Endothelial cell (in vitro differentiated cells): ENCODE results near the gene CNFN. TPM values are rescaled to one million over a fixed set of nuclear protein-coding genes. Genes with fewer than 3 reads are reported as not detected.

Source experiments
- DNase-seq: peaks from one replicate; pipeline ENCODE4 v3.0.0; 2021; ENCODE audit warnings: low spot score
- H3K27ac Mint-ChIP-seq: one replicate; pipeline ENCODE4 v1.8.0; 2021; ENCODE audit warnings: mixed read lengths, inconsistent platforms; ENCODE audit not compliant: unreplicated experiment
- H3K27me3 Mint-ChIP-seq: one replicate; pipeline ENCODE4 v1.8.0; 2021; ENCODE audit warnings: mild to moderate bottlenecking, moderate library complexity, mixed read lengths, inconsistent platforms; ENCODE audit not compliant: unreplicated experiment
- H3K36me3 Mint-ChIP-seq: one replicate; pipeline ENCODE4 v1.8.0; 2021; ENCODE audit warnings: mild to moderate bottlenecking, low read depth, mixed read lengths, inconsistent platforms; ENCODE audit not compliant: unreplicated experiment
- H3K4me1 Mint-ChIP-seq: one replicate; pipeline ENCODE4 v1.8.0; 2021; ENCODE audit warnings: mild to moderate bottlenecking, mixed read lengths, inconsistent platforms; ENCODE audit not compliant: unreplicated experiment
- H3K4me3 Mint-ChIP-seq: one replicate; pipeline ENCODE4 v1.8.0; 2021; ENCODE audit warnings: mild to moderate bottlenecking, mixed read lengths, inconsistent platforms; ENCODE audit not compliant: unreplicated experiment
- H3K9me3 Mint-ChIP-seq: one replicate; pipeline ENCODE4 v1.8.0; 2021; ENCODE audit warnings: mixed read lengths, inconsistent platforms; ENCODE audit not compliant: unreplicated experiment
- total RNA-seq: library from RNA; stranded (reverse); fragmentation: NEBNext Ultra II Directional; extraction: Animal tissue kit (Norgen Biotek cat#: 25700); gene quantifications from one replicate; pipeline ENCODE4 v1.2.1, GENCODE V29; 2021; ENCODE audit not compliant: unreplicated experiment
- TF ChIP-seq, protein P1 (sequence below): fragments of 200-600 bp; sonication (generic); IDR thresholded peaks from one replicate; pipeline ENCODE4 v1.5.0; 2021; ENCODE audit warnings: antibody characterized with exemption; ENCODE audit not compliant: unreplicated experiment

Gene CNFN
- total RNA-seq, 1 donor from 2014 or later = 4.1 TPM

DNA sequence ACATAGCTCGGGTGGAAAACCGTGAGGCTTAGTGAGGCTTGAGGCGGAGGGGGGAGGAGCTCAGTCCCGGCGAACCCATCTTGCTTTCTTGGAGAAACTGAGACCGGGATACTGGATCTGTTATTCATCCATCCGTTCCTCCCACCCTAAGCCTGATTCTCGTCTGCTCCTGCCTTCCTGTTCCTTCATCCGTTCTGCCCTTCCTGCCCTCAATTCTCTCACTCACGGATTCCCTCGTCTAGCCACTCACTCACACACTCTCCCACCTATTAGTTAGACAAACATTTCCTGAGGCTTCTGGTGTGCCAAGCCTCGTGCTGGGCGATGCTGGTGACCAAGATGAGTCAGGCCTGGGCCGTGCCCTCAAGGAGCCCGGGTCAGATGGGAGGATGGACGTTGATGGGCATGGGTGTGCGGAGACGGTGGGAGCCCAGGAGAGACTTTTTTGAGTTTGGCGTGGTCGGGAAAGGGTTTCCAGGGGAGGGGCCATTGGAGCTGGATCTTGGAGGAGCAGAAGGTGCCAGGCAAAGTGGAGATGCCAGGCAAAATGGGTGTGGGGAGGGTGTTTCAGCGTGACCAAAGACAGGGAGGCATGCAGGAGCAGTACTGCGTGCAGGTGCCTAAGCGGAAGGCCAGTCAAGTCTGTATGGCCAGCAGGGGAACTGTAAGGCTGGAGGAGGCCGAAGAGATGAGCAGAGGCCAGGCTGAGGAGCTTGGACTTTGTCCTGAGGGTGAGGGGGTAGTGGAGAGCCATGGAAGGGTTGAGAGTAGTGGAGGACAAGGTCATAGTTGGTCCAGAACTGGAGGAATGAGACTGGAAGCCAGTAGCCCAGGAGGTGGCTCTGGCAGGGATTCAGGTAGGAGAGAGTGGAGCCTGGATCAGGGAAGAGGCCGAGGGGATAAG lies 7.4 kb upstream of the CNFN start:
- peak overlapping the region; percentile 94 for H3K27ac Mint-ChIP-seq
- TF ChIP-seq, protein P1, sequence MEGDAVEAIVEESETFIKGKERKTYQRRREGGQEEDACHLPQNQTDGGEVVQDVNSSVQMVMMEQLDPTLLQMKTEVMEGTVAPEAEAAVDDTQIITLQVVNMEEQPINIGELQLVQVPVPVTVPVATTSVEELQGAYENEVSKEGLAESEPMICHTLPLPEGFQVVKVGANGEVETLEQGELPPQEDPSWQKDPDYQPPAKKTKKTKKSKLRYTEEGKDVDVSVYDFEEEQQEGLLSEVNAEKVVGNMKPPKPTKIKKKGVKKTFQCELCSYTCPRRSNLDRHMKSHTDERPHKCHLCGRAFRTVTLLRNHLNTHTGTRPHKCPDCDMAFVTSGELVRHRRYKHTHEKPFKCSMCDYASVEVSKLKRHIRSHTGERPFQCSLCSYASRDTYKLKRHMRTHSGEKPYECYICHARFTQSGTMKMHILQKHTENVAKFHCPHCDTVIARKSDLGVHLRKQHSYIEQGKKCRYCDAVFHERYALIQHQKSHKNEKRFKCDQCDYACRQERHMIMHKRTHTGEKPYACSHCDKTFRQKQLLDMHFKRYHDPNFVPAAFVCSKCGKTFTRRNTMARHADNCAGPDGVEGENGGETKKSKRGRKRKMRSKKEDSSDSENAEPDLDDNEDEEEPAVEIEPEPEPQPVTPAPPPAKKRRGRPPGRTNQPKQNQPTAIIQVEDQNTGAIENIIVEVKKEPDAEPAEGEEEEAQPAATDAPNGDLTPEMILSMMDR = no peak
- peaks cover 9% of the 10 kb centered on the region for H3K36me3 Mint-ChIP-seq
- no peaks in the 10 kb centered on the region for H3K9me3 Mint-ChIP-seq
- peaks cover 24% of the 10 kb centered on the region for H3K27me3 Mint-ChIP-seq
- DNase-seq = no peak
- H3K4me3 Mint-ChIP-seq = peak overlapping the region; percentile 90
- peaks cover 37% of the 10 kb centered on the region for H3K4me1 Mint-ChIP-seq

DNA sequence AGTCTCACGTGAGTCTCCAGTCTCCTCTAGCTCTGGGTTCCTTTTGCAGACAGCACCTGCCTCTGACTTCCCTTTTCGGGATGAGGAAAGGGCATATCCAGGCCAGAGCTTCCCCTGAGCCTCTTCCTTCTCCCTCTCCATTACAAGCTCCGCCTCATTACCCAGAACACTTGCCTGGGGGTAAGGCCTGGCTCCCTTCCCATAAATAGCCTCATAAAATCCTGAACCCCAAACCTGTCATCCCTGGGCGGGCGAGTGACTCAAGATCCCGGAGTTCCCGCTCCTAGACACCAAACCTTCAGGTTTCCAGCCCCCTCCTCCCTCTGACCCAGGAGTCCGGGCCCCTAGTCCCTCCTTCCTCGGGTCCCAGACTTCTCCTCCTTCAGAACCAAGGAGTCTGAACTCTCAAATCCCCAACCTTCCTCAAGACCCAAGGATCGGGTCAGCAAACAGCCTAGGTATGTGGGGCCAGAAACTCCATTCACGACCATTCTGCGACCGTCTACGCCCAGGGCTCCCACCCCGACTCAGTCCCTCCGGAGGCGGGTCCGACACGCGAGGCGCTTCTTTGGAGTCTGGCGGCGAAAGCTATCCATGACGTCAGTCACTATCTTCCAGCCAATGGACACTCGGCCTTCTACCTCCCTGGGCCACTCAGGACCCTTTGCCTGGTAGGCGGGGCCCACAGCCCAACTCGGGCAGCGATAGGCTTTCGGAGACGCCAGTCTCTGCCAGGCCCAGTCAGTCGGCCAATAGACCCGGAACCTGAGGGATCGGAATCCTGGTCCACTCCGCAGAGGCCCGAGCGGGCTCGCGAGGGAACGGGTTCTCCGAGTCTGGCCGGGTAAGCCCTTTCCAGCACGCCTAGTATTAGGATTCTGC lies 6.5 kb upstream of the CNFN start:
- DNase-seq = peak; percentile 99
- Mint-ChIP-seq H3K4me3 (peak overlapping the region; percentile 90), H3K9me3 (no peaks in the 10 kb centered on the region), H3K36me3 (peaks cover 9% of the 10 kb centered on the region), H3K27me3 (peaks cover 24% of the 10 kb centered on the region), H3K4me1 (peaks cover 37% of the 10 kb centered on the region), H3K27ac (peak overlapping the region; percentile 94)
- TF ChIP-seq, protein P1 = no peak

DNA sequence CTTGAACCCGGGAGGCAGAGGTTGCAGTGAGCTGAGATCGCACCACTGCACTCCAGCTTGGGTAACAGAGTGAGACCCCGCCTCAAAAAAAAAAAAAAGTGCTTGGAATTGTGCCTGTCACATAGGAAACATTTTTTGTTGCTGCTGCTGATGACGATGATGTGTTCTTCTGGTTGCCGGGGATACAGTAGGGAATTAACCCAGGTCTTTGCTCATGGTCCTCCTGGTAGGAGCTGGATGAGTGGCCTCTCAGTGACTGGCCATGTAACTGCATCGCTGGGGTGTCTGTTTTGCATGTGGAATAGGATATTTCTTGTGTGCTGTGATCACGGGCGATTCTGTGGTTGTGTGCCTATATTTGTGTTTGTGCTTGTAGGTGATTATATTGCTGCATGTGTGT lies 4.7 kb upstream of the CNFN start:
- Mint-ChIP-seq H3K27me3 (peaks cover 20% of the 10 kb centered on the region), H3K4me3 (peak overlapping the region; percentile 73), H3K36me3 (peaks cover 3% of the 10 kb centered on the region), H3K27ac (peak overlapping the region; percentile 67), H3K9me3 (no peaks in the 10 kb centered on the region), H3K4me1 (peaks cover 29% of the 10 kb centered on the region)
- no peak for DNase-seq
- TF ChIP-seq, protein P1 = no peak

DNA sequence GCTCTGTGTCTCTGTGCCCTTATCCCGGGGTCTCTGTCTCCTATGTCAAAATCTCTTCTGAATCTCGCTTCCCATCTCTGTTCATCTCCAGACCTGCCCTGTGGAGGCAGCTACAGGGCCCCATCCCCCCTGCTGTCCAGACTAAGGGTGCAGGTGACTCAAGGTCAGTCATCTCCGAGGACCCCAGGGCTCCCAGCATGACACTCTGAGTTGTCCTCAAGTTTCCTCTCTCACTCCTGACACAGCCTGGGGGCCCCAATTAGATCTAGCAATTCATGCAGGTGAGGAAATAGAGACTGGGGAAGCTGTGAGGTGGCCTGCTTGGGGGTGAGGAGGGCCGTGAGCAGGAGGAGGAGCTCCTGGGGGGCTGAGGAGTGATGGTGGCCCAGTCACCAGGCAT lies 2.1 kb upstream of the CNFN start:
- TF ChIP-seq, protein P1 = no peak
- no peak for DNase-seq
- H3K4me1 Mint-ChIP-seq = peaks cover 14% of the 10 kb centered on the region
- peaks cover 3% of the 10 kb centered on the region for H3K36me3 Mint-ChIP-seq
- no peak overlapping the region for H3K27ac Mint-ChIP-seq
- H3K9me3 Mint-ChIP-seq = no peaks in the 10 kb centered on the region
- peaks cover 10% of the 10 kb centered on the region for H3K27me3 Mint-ChIP-seq
- H3K4me3 Mint-ChIP-seq = no peak overlapping the region
